Colonic mucosa (tissue), 4 donors: ENCODE measurements around the gene EYA4. TPM values are rescaled to one million over a fixed set of nuclear protein-coding genes. Genes with fewer than 3 reads are reported as not detected.

ENCODE experiments used
- DNase-seq: peaks from one replicate; pipeline ENCODE4 v3.0.0-alpha.2; 2020
- H3K27ac ChIP-seq: fragments of 200-600 bp; one replicate; pipeline ENCODE4 v1.8.0; 2021
- H3K27me3 ChIP-seq: fragments of 200-600 bp; one replicate; pipeline ENCODE4 v1.8.0; 2021
- H3K36me3 ChIP-seq: fragments of 200-600 bp; one replicate; pipeline ENCODE4 v1.8.0; 2021
- H3K4me1 ChIP-seq: fragments of 200-600 bp; one replicate; pipeline ENCODE4 v1.8.0; 2021; ENCODE audit warnings: mild to moderate bottlenecking
- H3K4me3 ChIP-seq: fragments of 200-600 bp; one replicate; pipeline ENCODE4 v1.8.0; 2021
- H3K9ac ChIP-seq, 2 donors: one replicate each; pipeline ENCODE4 v1.7.0; 2013; ENCODE audit warnings: control low read depth in 2 of 2, low read depth in 2 of 2, low read length in 2 of 2
- H3K9me3 ChIP-seq: fragments of 200-600 bp; one replicate; pipeline ENCODE4 v1.8.0; 2021
- CTCF ChIP-seq: fragments of 200-600 bp; IDR thresholded peaks from one replicate; pipeline ENCODE4 v1.8.0; 2022; ENCODE audit warnings: antibody characterized with exemption, mild to moderate bottlenecking
- intact Hi-C: fragments of 100-400 bp; cut with DNase I; formaldehyde crosslinking; loops from one replicate; pipeline ENCODE4 v1.14.1; 2022
- total RNA-seq, 2 donors: library from RNA; stranded (reverse); fragmentation: NEBNext Ultra II Directional in 1 of 2; extraction: Animal tissue kit (Norgen Biotek cat#: 25700) in 1 of 2; gene quantifications; one replicate each; pipeline ENCODE4 v1.2.1, GENCODE V29; 2021
- donor health status: healthy.
- donor health status: DM: no; HTN: no; CAD: no.
- donor health status: DM: no; HTN: no; CAD: no.

The EYA4 gene
- total RNA-seq, 2 donors from 2014 or later, result 0.05 TPM; not detected in 1

- H3K4me3 ChIP-seq, result no peak overlapping the region
- no peak overlapping the region for H3K9ac ChIP-seq
- no peak overlapping the region for H3K27ac ChIP-seq
- intact Hi-C loops, result no loop called here
- H3K4me1 ChIP-seq, result no peaks in the 10 kb centered on the region
- no peak for TF ChIP-seq CTCF
- DNase-seq, result no peak
- H3K27me3 ChIP-seq, result no peaks in the 10 kb centered on the region
- no peaks in the 10 kb centered on the region for H3K9me3 ChIP-seq
- H3K36me3 ChIP-seq, result no peaks in the 10 kb centered on the region
Observed at GRCh38 chr6:133468591-133468990, 227.4 kb downstream of the EYA4 start.

DNA sequence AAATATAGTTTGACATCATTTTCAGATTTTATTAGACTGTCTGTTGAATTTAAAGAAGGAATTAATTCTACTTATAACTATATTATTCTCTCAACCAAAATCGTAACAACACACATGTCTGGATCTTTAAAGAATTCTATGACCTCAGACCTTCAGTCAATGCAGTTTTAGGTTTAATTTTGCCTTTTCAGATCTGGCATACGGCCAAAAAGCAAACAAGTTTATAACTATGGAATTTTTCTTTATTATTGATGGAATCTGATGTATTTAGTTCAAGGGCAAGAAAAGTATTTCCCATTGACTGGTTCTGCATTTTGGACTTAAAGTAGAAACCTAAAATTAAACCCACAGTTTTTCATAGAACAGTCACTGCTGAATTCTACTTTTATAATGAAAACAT, 233.4 kb downstream of the EYA4 start:
- H3K27ac ChIP-seq, result no peak overlapping the region
- H3K9me3 ChIP-seq, result no peaks in the 10 kb centered on the region
- H3K9ac ChIP-seq, result no peak overlapping the region
- no peak for DNase-seq
- no peak overlapping the region for H3K4me3 ChIP-seq
- H3K27me3 ChIP-seq, result no peaks in the 10 kb centered on the region
- no peaks in the 10 kb centered on the region for H3K4me1 ChIP-seq
- intact Hi-C loops, result no loop called here
- no peak for TF ChIP-seq CTCF
- no peaks in the 10 kb centered on the region for H3K36me3 ChIP-seq

GRCh38 chr6:133478673-133479072, 237.5 kb downstream of the EYA4 start:
- intact Hi-C loops, result no loop called here
- Histone ChIP-seq H3K9ac (no peak overlapping the region), H3K27ac (no peak overlapping the region), H3K27me3 (no peaks in the 10 kb centered on the region), H3K36me3 (no peaks in the 10 kb centered on the region), H3K4me1 (no peaks in the 10 kb centered on the region), H3K4me3 (no peak overlapping the region), H3K9me3 (no peaks in the 10 kb centered on the region)
- no peak for DNase-seq
- no peak for TF ChIP-seq CTCF

DNA sequence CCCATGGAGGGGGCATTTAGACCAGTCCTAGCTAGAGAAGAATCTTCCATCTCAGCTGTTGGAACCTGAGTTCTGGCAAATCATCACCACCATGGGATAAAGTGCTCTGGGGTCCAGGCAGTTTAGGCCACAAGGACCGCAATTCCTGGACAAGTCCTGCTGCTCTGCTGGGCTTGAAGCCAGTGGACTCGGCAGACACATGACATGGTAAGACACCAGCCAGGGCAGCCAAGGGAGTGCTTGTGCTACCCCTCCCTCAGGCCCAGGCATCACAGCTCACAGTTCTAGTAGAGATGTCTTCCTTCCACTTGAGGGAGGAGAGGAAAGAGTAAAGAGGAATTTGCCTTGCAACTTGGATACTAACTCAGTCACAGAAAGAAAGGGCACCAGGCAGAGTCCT, 246.0 kb downstream of the EYA4 start:
- Histone ChIP-seq H3K27ac (no peak overlapping the region), H3K36me3 (no peaks in the 10 kb centered on the region), H3K4me3 (no peak overlapping the region), H3K27me3 (no peaks in the 10 kb centered on the region), H3K4me1 (no peaks in the 10 kb centered on the region), H3K9me3 (no peaks in the 10 kb centered on the region), H3K9ac (no peak overlapping the region)
- intact Hi-C loops, result no loop called here
- no peak for TF ChIP-seq CTCF
- no peak for DNase-seq

- no peak for DNase-seq
- TF ChIP-seq CTCF, result no peak
- Histone ChIP-seq H3K9ac (no peak overlapping the region), H3K27ac (no peak overlapping the region), H3K9me3 (no peaks in the 10 kb centered on the region), H3K4me3 (no peak overlapping the region), H3K4me1 (no peaks in the 10 kb centered on the region), H3K27me3 (no peaks in the 10 kb centered on the region), H3K36me3 (no peaks in the 10 kb centered on the region)
- intact Hi-C loops, result no loop called here
Observed at GRCh38 chr6:133495205-133495903, 254.2 kb downstream of the EYA4 start.
